Tracheal epithelial cell (primary cell): ENCODE data around the gene PRAMEF11. TPM values are rescaled to one million over a fixed set of nuclear protein-coding genes. Genes with fewer than 3 reads are reported as not detected.

Source experiments
- total RNA-seq: library from RNA; depleted of rRNA; stranded (reverse); fragments of >200 nt; gene quantifications from 2 replicates; pipeline ENCODE4 v1.2.1, GENCODE V29; 2014

PRAMEF11 gene
- total RNA-seq, result not detected in 2 replicates

DNA sequence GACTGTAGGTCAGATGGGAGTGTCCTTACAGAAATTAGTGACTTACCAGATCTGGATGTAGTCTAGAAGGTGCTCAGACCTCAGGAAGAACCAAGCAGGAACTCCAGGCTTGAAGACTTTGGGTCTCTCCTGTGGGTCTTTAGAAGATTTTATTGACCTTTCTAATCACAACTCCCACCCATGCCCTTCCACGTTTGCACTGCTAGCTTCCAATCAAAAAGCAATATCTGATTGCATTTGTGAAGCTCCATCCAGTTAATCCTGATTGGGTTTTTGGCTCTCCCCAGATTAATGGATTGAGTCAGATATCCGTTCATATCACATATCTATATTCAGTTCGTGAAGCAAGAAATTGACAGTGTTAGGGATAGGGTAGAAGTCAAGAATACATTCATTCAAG is at the start of gene PRAMEF11:
Gene PRAMEF11, minus strand, starts transcription at position 101 of the 400 bp plus-strand sequence. CDS start 2,621 bp downstream, outside the sequence.

GRCh38 chr1:12856786-12857185 is 25.6 kb upstream of the PRAMEF11 start, which contains the start of gene PRAMEF2:
Gene PRAMEF2, plus strand, starts transcription at chr1:12857086. Its CDS starts 1,924 bp downstream, at chr1:12859010.

GRCh38 chr1:12848620-12849019 is 17.4 kb upstream of the PRAMEF11 start, which contains the start of gene HNRNPCL1:
Gene HNRNPCL1, minus strand, starts transcription at chr1:12848720. Its CDS starts 431 bp downstream, at chr1:12848289.

GRCh38 chr1:12791097-12791496 is 40.1 kb downstream of the PRAMEF11 start, which contains the start of gene PRAMEF1:
Gene PRAMEF1, plus strand, starts transcription at chr1:12791397. Its CDS starts 1,831 bp downstream, at chr1:12793228.

Other genes with a start within 250 kb of the PRAMEF11 start
- gene DHRS3, start 213.2 kb downstream of the PRAMEF11 start, total RNA-seq, result 48.9 and 69.3 TPM in 2 replicates
- gene AADACL4, start 187.3 kb downstream of the PRAMEF11 start, total RNA-seq, result not detected in 2 replicates
- gene AADACL3, start 115.3 kb downstream of the PRAMEF11 start, total RNA-seq, result not detected in 2 replicates
- not detected in 2 replicates for gene CFAP107, start 85.2 kb downstream of the PRAMEF11 start, total RNA-seq
- gene PRAMEF12, start 57.7 kb downstream of the PRAMEF11 start, total RNA-seq, result not detected in 2 replicates
- not detected in 2 replicates for gene PRAMEF1, start 40.0 kb downstream of the PRAMEF11 start, total RNA-seq
- gene HNRNPCL1, start 17.3 kb upstream of the PRAMEF11 start, total RNA-seq, result not detected in 2 replicates
- not detected in 2 replicates for gene PRAMEF2, start 25.7 kb upstream of the PRAMEF11 start, total RNA-seq
- not detected in 2 replicates for gene PRAMEF4, start 54.8 kb upstream of the PRAMEF11 start, total RNA-seq
- not detected in 2 replicates for gene PRAMEF10, start 66.9 kb upstream of the PRAMEF11 start, total RNA-seq
- not detected in 2 replicates for gene PRAMEF7, start 85.2 kb upstream of the PRAMEF11 start, total RNA-seq
- not detected in 2 replicates for gene PRAMEF6, start 116.2 kb upstream of the PRAMEF11 start, total RNA-seq
- gene PRAMEF27, start 225.2 kb upstream of the PRAMEF11 start, total RNA-seq, result not detected in 2 replicates
- not detected in 2 replicates for gene HNRNPCL3, start 229.4 kb upstream of the PRAMEF11 start, total RNA-seq
- gene PRAMEF25, start 239.4 kb upstream of the PRAMEF11 start, total RNA-seq, result not detected in 2 replicates